Psoas muscle (tissue), 8 donors: ENCODE measurements around the gene KCNA10. TPM values are rescaled to one million over a fixed set of nuclear protein-coding genes. Genes with fewer than 3 reads are reported as not detected.

Experiments
- ATAC-seq, 4 donors: fragments of 200-7000 bp; cut with Tn5 transposase; one replicate each; pipeline ENCODE4 v1.9.1; 2020; ENCODE audit warnings: moderate library complexity in 3 of 4, mild to moderate bottlenecking in 2 of 4
- DNase-seq, 2 donors: peaks; one replicate each; pipeline ENCODE4 v3.0.0-alpha.2; 2020
- H3K27ac ChIP-seq: fragments of 200-600 bp; one replicate; pipeline ENCODE4 v1.8.0; 2022
- H3K27me3 ChIP-seq, 3 donors: fragments of 200-600 bp in 1 of 3; one replicate each; pipeline versions ENCODE4 v1.6.1 to v1.8.0; 2013 to 2022; ENCODE audit warnings: low read length in 2 of 3, mild to moderate bottlenecking in 2 of 3, moderate library complexity in 1 of 3; ENCODE audit not compliant: insufficient read depth in 3 of 3
- H3K36me3 ChIP-seq, 2 donors: fragments of 200-600 bp in 1 of 2; one replicate each; pipeline versions ENCODE4 v1.6.1 to v1.8.0; 2013 to 2022; ENCODE audit warnings: low read depth in 1 of 2, mild to moderate bottlenecking in 1 of 2, moderate library complexity in 1 of 2; ENCODE audit not compliant: insufficient read depth in 1 of 2
- H3K4me1 ChIP-seq: fragments of 200-600 bp; one replicate; pipeline ENCODE4 v1.8.0; 2022
- H3K4me3 ChIP-seq: fragments of 200-600 bp; one replicate; pipeline ENCODE4 v1.8.0; 2022; ENCODE audit warnings: mild to moderate bottlenecking
- H3K9me3 ChIP-seq: fragments of 200-600 bp; one replicate; pipeline ENCODE4 v1.8.0; 2022
- WGBS, 3 donors: extraction: QIAGEN DNeasy Blood & Tissue Kit; methylation state at CpG; one replicate each; pipeline versions ENCODE4 v1.1.6 to v1.1.7; 2013; 5-methylcytosine and 5-hydroxymethylcytosine counted together
- intact Hi-C, 2 donors: fragments of 100-400 bp; cut with DNase I; formaldehyde crosslinking; loops; one replicate each; pipeline versions ENCODE4 v1.11.0 to v1.14.2; 2022
- polyA plus RNA-seq, 3 donors: library from polyadenylated mRNA; stranded (reverse); fragments of 200-250 nt; gene quantifications; one replicate each; pipeline ENCODE4 v1.2.3, GENCODE V29; 2013
- total RNA-seq, 4 donors: library from RNA; stranded (reverse); fragmentation: NEBNext Ultra II Directional in 2 of 4; extraction: Animal tissue kit (Norgen Biotek cat#: 25700) in 2 of 4; gene quantifications; one replicate each; pipeline versions ENCODE4 v1.2.1 to v1.2.4, GENCODE V29; 2021 to 2023
- TF ChIP-seq, protein P1 (sequence below): fragments of 200-600 bp; IDR thresholded peaks from one replicate; pipeline ENCODE4 v1.8.0; 2022; ENCODE audit warnings: antibody characterized with exemption
- donor health status: healthy with polysubstance abuse.
- donor health status: DM: no; HTN: no; CAD: no; lungs with moderate emphysema.
- donor health status: Bipolar disorder and iron deficiency.
- donor health status: healthy.
- donor health status: DM: yes; HTN: yes; CAD: no.
- donor health status: DM: no; HTN: no; CAD: no.
- donor health status: DM: no; HTN: no; CAD: no.
- donor health status: DM: yes; HTN: yes; CAD: no.

Gene KCNA10
- total and polyA plus RNA-seq, 7 donors = not detected

DNA sequence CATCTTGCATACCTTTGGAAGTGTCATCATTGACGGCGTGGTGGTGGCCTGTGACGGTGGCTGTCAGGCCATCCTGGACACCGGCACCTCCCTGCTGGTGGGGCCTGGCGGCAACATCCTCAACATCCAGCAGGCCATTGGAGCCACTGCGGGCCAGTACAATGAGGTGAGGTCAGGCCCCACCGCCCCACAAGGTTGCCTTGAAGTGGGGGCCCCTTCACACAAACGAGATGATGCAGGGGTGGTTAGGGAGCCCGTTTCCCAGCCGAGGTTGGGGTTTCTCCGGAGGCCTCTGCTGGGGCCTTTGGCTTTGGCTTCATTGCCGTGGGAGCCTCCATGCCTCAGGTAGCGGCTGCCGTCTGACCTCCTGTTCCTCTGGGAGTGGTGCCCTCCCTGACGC, 29.6 kb downstream of the KCNA10 start:
- 86 to 95% (median 91%) methylated on average over 15 of the region's 15 CpGs for WGBS, 3 donors
- no peaks in the 10 kb centered on the region for H3K27me3 ChIP-seq
- intact Hi-C loops = no loop called here
- DNase-seq (no peak), ATAC-seq (no peak)
- H3K4me1 ChIP-seq = no peaks in the 10 kb centered on the region
- H3K27ac ChIP-seq = no peak overlapping the region
- TF ChIP-seq, protein P1, sequence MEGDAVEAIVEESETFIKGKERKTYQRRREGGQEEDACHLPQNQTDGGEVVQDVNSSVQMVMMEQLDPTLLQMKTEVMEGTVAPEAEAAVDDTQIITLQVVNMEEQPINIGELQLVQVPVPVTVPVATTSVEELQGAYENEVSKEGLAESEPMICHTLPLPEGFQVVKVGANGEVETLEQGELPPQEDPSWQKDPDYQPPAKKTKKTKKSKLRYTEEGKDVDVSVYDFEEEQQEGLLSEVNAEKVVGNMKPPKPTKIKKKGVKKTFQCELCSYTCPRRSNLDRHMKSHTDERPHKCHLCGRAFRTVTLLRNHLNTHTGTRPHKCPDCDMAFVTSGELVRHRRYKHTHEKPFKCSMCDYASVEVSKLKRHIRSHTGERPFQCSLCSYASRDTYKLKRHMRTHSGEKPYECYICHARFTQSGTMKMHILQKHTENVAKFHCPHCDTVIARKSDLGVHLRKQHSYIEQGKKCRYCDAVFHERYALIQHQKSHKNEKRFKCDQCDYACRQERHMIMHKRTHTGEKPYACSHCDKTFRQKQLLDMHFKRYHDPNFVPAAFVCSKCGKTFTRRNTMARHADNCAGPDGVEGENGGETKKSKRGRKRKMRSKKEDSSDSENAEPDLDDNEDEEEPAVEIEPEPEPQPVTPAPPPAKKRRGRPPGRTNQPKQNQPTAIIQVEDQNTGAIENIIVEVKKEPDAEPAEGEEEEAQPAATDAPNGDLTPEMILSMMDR = no peak
- H3K4me3 ChIP-seq = no peak overlapping the region
- no peaks in the 10 kb centered on the region for H3K9me3 ChIP-seq
- H3K36me3 ChIP-seq = no peaks in the 10 kb centered on the region

DNA sequence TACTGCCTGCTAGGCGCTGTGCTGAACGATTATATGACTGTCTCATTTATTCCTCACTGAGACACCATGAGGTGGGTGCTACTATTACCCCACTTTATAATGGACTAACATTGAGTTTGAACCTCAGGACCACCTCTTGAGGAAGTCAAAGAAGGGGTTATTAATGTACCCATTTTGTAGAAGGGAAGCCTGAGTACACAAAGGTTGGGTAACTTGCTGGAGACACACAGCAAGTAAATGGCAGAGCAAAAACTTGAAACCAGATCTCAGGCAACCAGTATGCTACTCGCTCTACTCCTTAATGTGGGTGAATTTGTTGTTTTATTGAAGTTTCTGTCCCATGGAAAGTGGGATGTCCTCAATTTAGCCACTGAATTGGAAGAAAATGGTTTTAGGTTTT, 30.1 kb downstream of the KCNA10 start:
- WGBS, 3 donors = 65 to 67% (median 67%) methylated on average over 3 of the region's 3 CpGs
- intact Hi-C loops = no loop called here
- TF ChIP-seq, protein P1 = no peak
- no peaks in the 10 kb centered on the region for H3K27me3 ChIP-seq
- no peaks in the 10 kb centered on the region for H3K36me3 ChIP-seq
- H3K4me3 ChIP-seq = no peak overlapping the region
- DNase-seq (no peak), ATAC-seq (no peak)
- no peaks in the 10 kb centered on the region for H3K9me3 ChIP-seq
- no peaks in the 10 kb centered on the region for H3K4me1 ChIP-seq
- no peak overlapping the region for H3K27ac ChIP-seq

DNA sequence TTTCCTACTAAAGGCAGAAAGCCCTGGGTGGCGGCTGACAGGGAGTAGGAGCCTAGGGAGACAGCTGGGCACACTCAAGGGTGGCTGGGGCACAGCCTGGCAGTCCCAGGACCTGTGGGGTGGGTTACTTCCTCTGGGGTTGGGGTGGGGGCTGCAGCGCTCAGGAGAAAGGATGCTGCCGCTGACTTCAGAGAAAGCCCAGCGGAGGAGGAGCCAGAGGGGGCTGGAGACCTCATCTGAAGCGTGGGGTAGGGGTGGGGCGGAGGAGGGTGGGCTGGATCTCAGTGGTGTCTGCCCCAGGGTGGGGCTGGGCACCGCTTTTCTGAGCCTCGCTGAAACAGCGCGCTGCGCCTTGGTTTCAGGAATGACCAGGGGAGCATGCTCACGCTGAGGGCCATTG, 30.8 kb downstream of the KCNA10 start:
- ATAC-seq (no peak), DNase-seq (no peak)
- intact Hi-C loops = no loop called here
- Histone ChIP-seq H3K4me1 (no peaks in the 10 kb centered on the region), H3K9me3 (no peaks in the 10 kb centered on the region), H3K27me3 (no peaks in the 10 kb centered on the region), H3K27ac (no peak overlapping the region), H3K36me3 (no peaks in the 10 kb centered on the region), H3K4me3 (no peak overlapping the region)
- TF ChIP-seq, protein P1 = no peak
- WGBS, 3 donors = 70 to 84% (median 80%) methylated on average over 11 to 12 of the region's 12 CpGs

DNA sequence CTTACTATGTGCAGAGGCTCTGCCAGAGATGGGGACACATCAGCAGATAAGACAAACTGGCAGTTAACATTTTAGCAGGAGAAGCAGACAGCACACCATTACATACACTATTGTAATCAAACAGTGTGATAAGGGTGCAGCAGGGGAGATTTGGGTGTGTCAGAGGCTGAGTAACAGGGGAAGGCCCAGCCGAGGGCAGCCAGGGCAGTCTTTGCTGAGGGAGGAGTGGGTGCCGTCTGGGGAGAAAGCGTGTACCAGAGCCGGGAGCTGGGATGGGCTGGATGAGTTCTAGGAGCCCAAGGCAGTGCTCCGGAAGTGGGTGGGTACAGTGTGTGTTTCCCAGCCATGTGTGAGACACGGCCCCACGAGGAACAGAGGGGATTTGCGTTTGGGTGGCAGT, 31.2 kb downstream of the KCNA10 start:
- 52 to 66% (median 61%) methylated on average over 8 of the region's 8 CpGs for whole genome bisulfite sequencing, 3 donors
- Histone ChIP-seq H3K4me1 (no peaks in the 10 kb centered on the region), H3K27ac (no peak overlapping the region), H3K27me3 (no peaks in the 10 kb centered on the region), H3K36me3 (no peaks in the 10 kb centered on the region), H3K4me3 (no peak overlapping the region), H3K9me3 (no peaks in the 10 kb centered on the region)
- TF ChIP-seq, protein P1 = no peak
- intact Hi-C loops = no loop called here
- no peak for DNase-seq
- ATAC-seq = no peak

DNA sequence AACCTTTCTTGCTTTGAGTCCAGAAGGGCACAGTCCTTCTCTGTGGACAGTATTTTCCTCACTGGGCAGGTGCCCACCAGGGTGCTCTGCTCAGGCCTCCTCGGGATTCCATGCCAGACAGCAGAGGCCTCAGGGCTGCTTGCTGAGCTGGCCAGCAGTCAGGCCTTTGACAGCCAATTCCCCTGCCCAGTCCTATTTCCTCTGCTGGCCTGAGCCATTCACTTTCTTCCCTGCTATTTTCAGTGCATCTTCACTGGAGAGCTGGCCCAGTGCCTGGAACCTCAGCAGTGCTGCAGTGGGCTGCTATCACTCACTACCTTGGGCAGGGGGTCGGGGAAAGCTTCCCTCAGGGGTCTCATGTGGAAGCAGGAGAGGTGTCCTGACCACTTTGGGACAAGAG, 33.2 kb downstream of the KCNA10 start:
- Histone ChIP-seq H3K4me1 (no peaks in the 10 kb centered on the region), H3K27ac (no peak overlapping the region), H3K27me3 (no peaks in the 10 kb centered on the region), H3K9me3 (no peaks in the 10 kb centered on the region), H3K4me3 (no peak overlapping the region), H3K36me3 (no peaks in the 10 kb centered on the region)
- TF ChIP-seq, protein P1 = no peak
- ATAC-seq (no peak), DNase-seq (no peak)
- intact Hi-C loops = no loop called here
- 9 to 30% (median 12%) methylated on average over 2 of the region's 2 CpGs for WGBS, 3 donors
